Motor neuron (in vitro differentiated cells): ENCODE results near the gene PDE2A. TPM values are rescaled to one million over a fixed set of nuclear protein-coding genes. Genes with fewer than 3 reads are reported as not detected.

ENCODE experiments used
- ATAC-seq, 8 experiments: fragments of 200-7000 bp; cut with Tn5 transposase; replicated peaks in 6 of 8; 2 replicates each; pipeline ENCODE4 v1.8.0; 2021; ENCODE audit warnings: mild to moderate bottlenecking in 8 of 8, moderate library complexity in 8 of 8
- H3K27ac ChIP-seq, 2 donors: fragments of 250-450 bp; sonication (Bioruptor Pico); 2 replicates each; pipeline ENCODE4 v1.9.0; 2021; ENCODE audit warnings: antibody characterized with exemption in 2 of 2, mild to moderate bottlenecking in 2 of 2, moderate library complexity in 1 of 2
- H3K4me1 ChIP-seq, 2 donors: fragments of 250-450 bp; sonication (Bioruptor Pico); replicated peaks in 1 of 2; 2 replicates each; pipeline ENCODE4 v1.6.1; 2021; ENCODE audit warnings: antibody characterized with exemption in 2 of 2, mild to moderate bottlenecking in 2 of 2, moderate library complexity in 1 of 2
- H3K4me3 ChIP-seq, 5 donors: fragments of 250-450 bp; sonication (Bioruptor Pico); 2 replicates each; pipeline ENCODE4 v1.9.0; 2021; ENCODE audit warnings: antibody characterized with exemption in 5 of 5, mild to moderate bottlenecking in 5 of 5, moderate library complexity in 4 of 5
- WGBS, 10 experiments: fragments of 450-650 bp; shearing (Covaris generic); methylation state at CpG; one replicate each; pipeline ENCODE4 v1.0.0; 2022; 5-methylcytosine and 5-hydroxymethylcytosine counted together
- in situ Hi-C, 9 experiments: fragments of 400-800 bp; cut with MboI; loops; one replicate each; pipeline ENCODE4 v1.15.0; 2021; ENCODE audit warnings: low sequenced_read_pairs in 9 of 9, low pct_unique_long_range_greater_than_20kb in 2 of 9; ENCODE audit not compliant: unreplicated experiment in 9 of 9
- total RNA-seq, 8 experiments: library from RNA; unstranded; fragments of 300-600 nt; gene quantifications; 2 replicates each; pipeline versions ENCODE4 v1.2.3 to v1.2.4, GENCODE V29; 2022

The PDE2A gene
- total RNA-seq, 8 experiments from 2014 or later, result 1.5 to 58.7 (median 6.0) TPM

DNA sequence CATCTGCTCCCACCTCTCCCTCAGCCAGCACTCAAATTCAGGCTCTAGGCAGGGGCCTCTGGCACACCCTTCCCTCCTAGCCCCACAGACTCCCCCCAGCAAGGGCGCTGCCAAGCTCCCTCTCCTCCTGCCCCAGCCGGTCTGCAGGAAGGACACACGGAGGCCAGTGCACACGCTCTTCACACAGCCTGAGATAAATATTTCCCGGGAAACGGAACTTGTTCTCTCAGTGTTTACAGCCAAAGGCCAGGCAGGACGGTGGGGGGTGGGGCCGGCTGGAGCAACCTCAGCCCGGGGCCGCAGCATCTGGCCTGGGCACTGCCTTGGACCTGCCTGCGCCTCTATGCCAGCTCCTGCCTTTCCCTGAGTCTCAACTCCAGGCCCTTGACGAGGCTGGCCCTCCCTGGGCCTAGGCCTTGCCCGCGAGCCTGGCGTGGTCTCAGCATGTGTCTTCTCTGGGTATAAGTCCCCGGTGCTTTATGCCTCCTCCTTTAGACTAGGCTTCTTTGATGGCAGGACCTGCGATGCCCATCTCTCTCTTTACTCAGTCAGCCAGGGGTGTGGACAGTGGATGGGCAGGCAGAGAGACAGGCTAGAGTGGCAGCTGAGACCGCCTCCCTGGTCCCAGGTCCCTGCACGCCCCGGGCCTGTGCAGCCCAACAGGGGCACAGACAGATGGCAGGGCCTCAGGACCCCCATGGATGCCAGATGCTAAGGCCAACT lies 48.4 kb downstream of the PDE2A start:
- peaks cover 0 to 10% of the 10 kb centered on the region in 2 donors for H3K4me1 ChIP-seq
- no peak overlapping the region for H3K4me3 ChIP-seq
- WGBS, 10 experiments, result 20 to 66% (median 53%) methylated on average over 1 to 10 of the region's 20 CpGs; no CpG with 5 or more reads in 6 of the 10 experiments
- ATAC-seq, result peak; percentile 10 to 85 (median 76)
- no peak overlapping the region for H3K27ac ChIP-seq
- in situ Hi-C loops, result no loop called here

DNA sequence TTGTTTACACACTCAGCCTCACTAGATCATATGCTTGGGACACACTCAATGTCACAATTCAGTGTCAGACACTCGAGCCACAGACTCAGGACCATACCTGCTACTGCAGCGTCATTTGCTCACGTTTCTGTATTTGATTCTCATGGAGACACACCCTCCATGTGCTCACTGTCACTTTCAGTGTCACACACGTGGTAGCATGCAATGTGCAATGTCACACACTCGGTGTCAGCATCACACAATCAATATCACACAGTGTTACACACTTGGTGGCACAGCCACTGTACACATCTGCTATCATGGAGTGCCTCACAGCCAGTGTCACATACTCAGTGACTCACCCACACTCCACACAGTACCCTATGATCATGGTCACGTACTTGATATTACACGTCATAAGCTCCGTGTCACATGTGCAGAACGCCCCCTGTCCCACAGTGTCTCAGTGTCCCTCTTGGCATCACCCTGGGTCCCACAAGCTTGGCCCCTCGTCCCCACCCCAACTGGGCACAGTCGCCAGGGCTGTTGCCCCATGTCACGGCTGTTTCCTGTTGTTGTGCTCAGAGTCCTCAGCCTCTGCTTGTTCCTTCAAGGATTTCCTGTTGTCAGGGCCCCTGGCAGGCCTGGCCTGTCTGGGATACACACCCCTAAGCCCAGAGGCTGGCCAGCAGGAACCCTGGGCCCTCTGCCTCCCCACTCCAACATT lies 49.6 kb downstream of the PDE2A start:
- Histone ChIP-seq H3K4me1 (peaks cover 0 to 10% of the 10 kb centered on the region in 2 donors), H3K4me3 (no peak overlapping the region), H3K27ac (no peak overlapping the region)
- 48 to 100% (median 77%) methylated on average over 2 to 7 of the region's 12 CpGs; no CpG with 5 or more reads in 3 of the 10 experiments for WGBS, 10 experiments
- peak in 5 of 8 experiments; percentile 28 to 79 (median 61) for ATAC-seq
- in situ Hi-C loops, result no loop called here

DNA sequence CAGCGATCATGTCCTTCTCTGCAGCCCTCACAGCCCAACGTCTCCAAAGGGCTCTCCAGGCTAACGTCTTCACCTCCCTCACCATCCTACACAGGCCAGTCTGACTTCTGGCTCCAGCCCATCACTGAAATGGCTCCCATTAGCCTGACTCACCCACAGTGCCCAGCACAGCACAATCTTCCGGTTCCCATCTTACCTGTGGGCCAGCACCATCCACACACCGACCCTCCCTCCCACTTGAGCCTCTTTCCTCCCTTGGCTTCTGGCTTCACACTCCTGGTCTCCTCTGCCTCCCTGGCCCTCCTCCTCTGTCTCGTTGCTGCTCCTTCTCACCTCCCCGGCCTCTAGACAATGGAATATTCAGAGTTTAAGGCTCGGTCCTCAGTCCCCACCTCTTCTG lies 51.2 kb downstream of the PDE2A start:
- peaks cover 0 to 8% of the 10 kb centered on the region in 2 donors for H3K4me1 ChIP-seq
- no peak for ATAC-seq
- no peak overlapping the region for H3K27ac ChIP-seq
- WGBS, 10 experiments, result 0 to 83% (median 45%) methylated on average over 1 to 5 of the region's 8 CpGs; no CpG with 5 or more reads in 4 of the 10 experiments
- in situ Hi-C loops, result no loop called here
- no peak overlapping the region for H3K4me3 ChIP-seq

DNA sequence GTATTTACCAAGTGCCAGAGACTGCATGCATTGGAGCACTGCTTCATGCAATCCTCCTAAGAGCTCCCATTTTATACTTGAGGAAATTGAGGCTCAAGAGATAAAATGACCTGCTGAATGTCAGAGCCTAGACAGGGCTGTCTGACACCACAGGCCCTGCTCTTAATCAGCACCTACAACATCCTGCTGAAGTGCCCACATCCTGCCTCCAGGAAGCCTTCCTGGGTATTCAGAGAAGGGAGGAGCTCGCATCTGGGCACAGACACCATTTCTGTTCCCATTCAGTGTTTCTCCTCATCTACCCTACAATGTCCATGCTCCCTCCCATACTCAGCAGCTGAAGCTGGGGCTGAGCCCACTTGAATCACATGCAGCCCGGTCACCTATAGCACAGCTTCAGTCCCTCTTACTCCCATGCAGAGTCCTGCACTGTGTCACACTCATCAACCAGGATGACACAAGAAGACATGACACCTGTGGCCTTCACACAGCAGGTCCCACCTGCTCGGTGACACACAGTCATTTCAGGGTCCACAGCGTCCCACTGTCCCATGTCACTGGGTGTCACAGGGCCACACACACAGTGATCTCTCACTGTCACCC lies 53.1 kb downstream of the PDE2A start:
- no peak for ATAC-seq

DNA sequence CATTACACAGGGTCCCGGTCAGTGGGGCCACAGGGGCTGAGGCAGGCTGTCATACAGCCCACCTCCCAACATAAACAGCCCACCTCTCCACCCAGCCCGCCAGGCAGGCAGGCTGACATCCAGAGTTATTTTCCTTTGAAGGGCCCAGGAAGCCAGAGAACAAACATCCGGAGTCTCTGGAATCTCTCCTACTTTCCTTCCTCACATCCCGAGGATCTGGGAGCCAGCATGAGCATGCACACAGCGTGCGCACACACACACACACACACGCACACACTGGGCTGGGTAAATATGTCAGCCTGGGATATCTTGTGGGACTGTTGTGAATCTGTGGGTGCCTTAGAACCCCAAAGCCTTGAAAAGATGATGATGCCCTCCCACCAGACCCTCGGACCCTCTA lies 55.4 kb downstream of the PDE2A start:
- H3K4me1 ChIP-seq, result peaks cover 0 to 13% of the 10 kb centered on the region in 2 donors
- in situ Hi-C loops, result no loop called here
- ATAC-seq, result no peak
- H3K4me3 ChIP-seq, result no peak overlapping the region
- no peak overlapping the region for H3K27ac ChIP-seq
- WGBS, 10 experiments, result 39 to 86% (median 67%) methylated on average over 1 to 6 of the region's 8 CpGs; no CpG with 5 or more reads in 3 of the 10 experiments

More for the DNA sequence above, 53.1 kb downstream of the PDE2A start:
- in situ Hi-C loops, result no loop called here
- Histone ChIP-seq H3K27ac (no peak overlapping the region), H3K4me1 (peaks cover 0 to 12% of the 10 kb centered on the region in 2 donors), H3K4me3 (no peak overlapping the region)
- WGBS, 10 experiments, result 50 to 80% (median 74%) methylated on average over 1 to 4 of the region's 4 CpGs; no CpG with 5 or more reads in 5 of the 10 experiments

DNA sequence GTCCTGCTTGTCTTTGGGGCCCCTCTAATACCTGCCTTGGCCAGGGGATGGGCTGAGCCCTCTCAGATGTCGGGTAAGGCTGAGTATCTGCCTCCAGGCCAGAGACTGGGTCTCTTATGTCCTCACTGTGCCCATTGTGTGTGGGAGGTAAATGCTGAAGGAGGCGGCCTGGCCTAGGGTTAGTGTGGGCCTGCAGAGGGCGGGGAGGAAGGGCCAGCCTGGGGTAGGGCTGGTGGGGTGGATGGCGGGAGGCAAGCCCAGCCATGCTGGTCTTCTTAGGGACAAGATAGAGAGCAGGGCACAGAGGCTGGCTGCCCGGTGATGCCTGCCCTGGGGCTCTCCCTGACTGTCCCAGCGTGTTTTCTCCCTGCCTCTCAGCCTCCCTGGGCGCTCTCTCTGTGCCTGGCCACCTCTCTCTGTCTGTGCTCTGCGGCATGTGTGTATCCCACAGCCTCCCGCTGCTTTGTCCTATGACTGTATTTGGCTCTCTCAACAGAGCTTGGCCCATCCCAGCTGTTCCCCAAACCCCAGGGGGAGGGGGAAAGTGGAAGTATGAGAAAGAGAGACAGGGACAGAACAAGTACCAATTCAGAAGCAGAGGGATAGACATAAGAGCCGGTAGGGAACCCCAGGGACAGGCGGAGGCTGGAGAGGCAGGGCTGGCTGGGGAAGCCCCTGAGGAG lies 57.0 kb downstream of the PDE2A start:
- in situ Hi-C loops, result no loop called here
- Histone ChIP-seq H3K27ac (no peak overlapping the region), H3K4me3 (no peak overlapping the region), H3K4me1 (peaks cover 0 to 13% of the 10 kb centered on the region in 2 donors)
- WGBS, 10 experiments, result 13 to 63% (median 43%) methylated on average over 2 to 5 of the region's 11 CpGs; no CpG with 5 or more reads in 6 of the 10 experiments
- ATAC-seq, result peak; percentile 19 to 61 (median 36)

DNA sequence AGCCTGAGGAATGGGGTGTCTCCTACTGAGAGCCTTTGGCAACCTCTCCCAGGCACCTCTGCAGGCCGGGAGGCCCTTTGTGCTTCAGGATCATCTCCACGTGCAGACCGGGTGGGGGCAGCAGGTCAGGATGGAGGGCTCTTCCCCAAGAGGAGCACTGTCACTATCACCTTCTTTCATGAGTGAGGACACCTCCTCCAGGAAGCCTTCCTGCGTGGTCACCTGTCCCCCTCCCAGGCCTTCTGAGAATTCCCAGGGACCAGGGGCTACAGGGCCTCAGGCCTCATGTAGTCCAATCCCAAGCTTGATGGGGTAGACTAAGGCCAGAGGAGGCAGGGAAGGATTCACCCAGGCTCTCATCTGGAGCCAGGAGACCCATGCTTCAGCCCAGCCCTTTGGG lies 57.6 kb downstream of the PDE2A start:
- H3K4me3 ChIP-seq, result no peak overlapping the region
- in situ Hi-C loops, result no loop called here
- no peak overlapping the region for H3K27ac ChIP-seq

DNA sequence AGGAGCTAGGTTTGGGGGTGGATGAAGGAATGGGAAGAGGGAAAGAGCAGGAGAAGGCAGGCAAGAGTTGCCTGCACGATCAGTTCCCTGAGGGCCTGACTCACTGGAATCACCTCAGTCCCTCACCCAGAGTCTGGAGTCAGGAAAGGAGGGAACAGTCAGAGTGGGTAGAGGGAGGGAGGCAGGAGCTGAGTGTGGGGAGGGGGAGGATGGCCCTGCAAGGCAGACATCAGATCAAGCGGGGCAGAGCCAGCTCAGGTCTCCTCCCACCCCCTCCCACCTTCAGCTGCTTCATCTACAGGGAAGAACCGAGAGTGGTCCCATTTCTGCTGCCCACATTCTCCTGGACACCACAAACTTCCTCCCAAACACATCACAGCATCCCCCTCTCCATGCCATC lies 58.9 kb downstream of the PDE2A start:
- peaks cover 0 to 13% of the 10 kb centered on the region in 2 donors for H3K4me1 ChIP-seq
- in situ Hi-C loops, result no loop called here
- WGBS, 10 experiments, result 100% methylated on average over 1 of the region's 3 CpGs; no CpG with 5 or more reads in 8 of the 10 experiments
- no peak overlapping the region for H3K4me3 ChIP-seq
- H3K27ac ChIP-seq, result no peak overlapping the region
- peak in 5 of 8 experiments; percentile 68 to 84 (median 73) for ATAC-seq

More for the DNA sequence above, 57.6 kb downstream of the PDE2A start:
- peaks cover 0 to 13% of the 10 kb centered on the region in 2 donors for H3K4me1 ChIP-seq
- WGBS, 10 experiments, result 80 to 92% (median 89%) methylated on average over 1 to 3 of the region's 4 CpGs; no CpG with 5 or more reads in 7 of the 10 experiments
- no peak for ATAC-seq

DNA sequence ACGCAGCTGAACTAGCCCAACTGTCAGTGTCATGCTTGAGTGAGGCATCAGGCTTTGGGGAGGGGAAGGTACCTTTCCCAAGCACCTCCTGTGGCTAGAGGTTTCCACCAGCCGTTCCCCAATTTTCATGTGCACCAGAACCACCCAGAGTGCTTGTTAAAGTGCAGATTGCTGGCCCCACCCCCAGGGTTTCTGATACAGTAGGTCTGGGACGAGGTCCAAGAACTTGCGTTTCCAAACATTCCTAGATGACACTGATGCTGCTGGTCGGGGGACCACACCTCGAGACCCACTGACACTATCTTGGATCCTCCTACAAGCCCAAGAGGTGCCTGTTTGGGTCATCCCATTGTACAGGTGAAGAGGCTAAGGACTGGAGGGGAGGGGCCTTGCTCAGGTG lies 59.8 kb downstream of the PDE2A start:
- peak in 3 of 8 experiments; percentile 49 to 83 (median 79) for ATAC-seq
- Histone ChIP-seq H3K4me3 (no peak overlapping the region), H3K4me1 (peaks cover 0 to 13% of the 10 kb centered on the region in 2 donors), H3K27ac (no peak overlapping the region)
- 0 to 65% (median 63%) methylated on average over 1 to 4 of the region's 6 CpGs; no CpG with 5 or more reads in 5 of the 10 experiments for WGBS, 10 experiments
- in situ Hi-C loops, result no loop called here

DNA sequence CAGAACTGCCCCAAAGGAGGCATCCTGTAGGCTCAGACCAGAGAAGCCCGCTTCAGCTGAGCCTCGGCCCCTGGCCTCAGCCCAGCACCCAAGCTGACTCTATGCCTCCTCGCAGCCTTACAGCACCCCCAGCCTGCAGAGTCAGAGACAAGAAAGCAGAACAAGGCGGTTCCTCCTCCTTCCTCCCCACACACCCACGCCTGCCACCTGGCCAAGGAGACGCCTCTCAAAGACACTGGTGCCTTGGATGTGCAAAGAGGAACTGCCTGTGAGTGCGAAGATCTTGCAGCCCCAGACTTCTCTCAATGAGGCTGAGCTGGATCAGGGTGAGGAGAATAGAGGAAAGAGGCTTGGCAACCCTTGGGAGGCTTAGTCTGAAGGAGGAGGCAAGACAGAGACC lies 60.2 kb downstream of the PDE2A start:
- WGBS, 10 experiments, result 60 to 100% (median 80%) methylated on average over 1 of the region's 7 CpGs; no CpG with 5 or more reads in 6 of the 10 experiments
- H3K4me3 ChIP-seq, result no peak overlapping the region
- in situ Hi-C loops, result no loop called here
- ATAC-seq, result peak in 2 of 8 experiments; percentile 18 to 40
- peaks cover 0 to 13% of the 10 kb centered on the region in 2 donors for H3K4me1 ChIP-seq
- no peak overlapping the region for H3K27ac ChIP-seq

DNA sequence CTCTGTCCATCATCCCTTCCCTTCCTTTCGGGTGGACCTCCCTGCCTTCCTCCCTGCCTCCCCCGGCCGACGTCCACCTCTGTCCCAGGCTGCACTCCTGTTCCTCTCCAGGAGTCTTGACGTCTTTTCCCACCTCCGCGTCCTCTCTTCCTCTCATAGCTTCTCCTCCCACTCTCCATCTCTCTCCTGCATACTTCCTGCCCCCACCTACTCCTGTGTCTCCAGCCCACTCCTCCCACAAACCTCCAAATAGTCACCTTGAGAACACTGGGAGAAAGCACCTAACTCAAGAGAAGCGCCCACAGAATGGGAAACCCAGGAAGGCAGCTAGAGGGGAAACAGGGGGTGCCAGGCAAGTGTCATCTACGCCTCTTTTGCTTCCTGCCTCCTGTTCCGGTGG lies 60.8 kb downstream of the PDE2A start:
- in situ Hi-C loops, result no loop called here
- 66 to 95% (median 79%) methylated on average over 1 to 7 of the region's 10 CpGs; no CpG with 5 or more reads in 4 of the 10 experiments for WGBS, 10 experiments
- Histone ChIP-seq H3K27ac (no peak overlapping the region), H3K4me3 (no peak overlapping the region), H3K4me1 (peaks cover 0 to 13% of the 10 kb centered on the region in 2 donors)
- no peak for ATAC-seq

DNA sequence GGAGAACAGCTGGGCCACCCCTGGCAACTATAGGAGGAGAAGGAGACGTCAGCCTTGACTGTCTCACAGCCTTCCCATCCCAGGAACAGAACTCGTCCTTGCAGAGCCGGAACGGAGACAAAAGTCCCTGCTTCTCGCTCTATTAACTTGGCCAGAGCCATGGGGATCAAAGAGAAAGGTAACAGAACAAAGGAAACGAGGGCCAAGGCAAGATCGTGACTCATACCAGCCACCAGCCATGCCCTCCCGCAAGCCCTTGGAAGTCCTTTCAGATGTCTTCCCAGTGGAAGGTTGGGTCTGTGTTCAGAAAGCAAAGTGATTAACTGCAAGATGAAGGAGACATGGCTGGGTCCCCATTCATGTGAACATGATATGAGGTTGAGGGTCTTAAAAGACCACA lies 64.7 kb downstream of the PDE2A start:
- Histone ChIP-seq H3K27ac (no peak overlapping the region), H3K4me1 (no peaks in the 10 kb centered on the region), H3K4me3 (no peak overlapping the region)
- WGBS, 10 experiments, result 50 to 90% (median 76%) methylated on average over 2 to 6 of the region's 8 CpGs; no CpG with 5 or more reads in 5 of the 10 experiments
- ATAC-seq, result no peak
- in situ Hi-C loops, result no loop called here
